OCI-LY3 (cell line): ENCODE results near the gene SPINDOC.

Source experiments
- EZH2phosphoT487 ChIP-seq: fragments of 200-600 bp; shearing (Covaris generic); IDR thresholded peaks from 2 replicates; pipeline ENCODE4 v1.6.1; 2018; ENCODE audit warnings: antibody characterized with exemption, mixed run types, low read depth
- TF ChIP-seq, protein P1 (sequence below): fragments of 200-600, 300-600 bp; sonication (generic); IDR thresholded peaks from 2 replicates; pipeline ENCODE4 v1.5.1; 2014; ENCODE audit warnings: antibody characterized with exemption, low read length, low read depth

DNA sequence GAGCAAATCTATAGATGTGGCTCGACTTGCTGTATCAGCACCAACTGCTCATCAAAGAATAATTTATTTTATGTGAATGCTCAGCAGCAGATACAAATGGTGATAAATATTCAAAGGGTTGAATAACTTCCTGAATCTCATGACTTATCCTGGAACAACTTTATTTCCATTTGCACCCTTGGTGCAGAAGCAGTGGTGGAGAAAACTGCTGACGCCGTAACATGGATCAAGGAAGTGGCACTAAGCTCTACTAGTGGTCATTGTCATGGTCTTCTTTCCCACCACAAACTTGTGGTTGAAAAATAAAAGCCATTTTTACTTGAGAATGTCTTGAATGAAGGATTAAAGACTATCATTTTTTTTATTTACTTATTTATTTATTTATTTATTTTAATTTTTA lies 40.2 kb downstream of the SPINDOC start:
- TF ChIP-seq, protein P1, sequence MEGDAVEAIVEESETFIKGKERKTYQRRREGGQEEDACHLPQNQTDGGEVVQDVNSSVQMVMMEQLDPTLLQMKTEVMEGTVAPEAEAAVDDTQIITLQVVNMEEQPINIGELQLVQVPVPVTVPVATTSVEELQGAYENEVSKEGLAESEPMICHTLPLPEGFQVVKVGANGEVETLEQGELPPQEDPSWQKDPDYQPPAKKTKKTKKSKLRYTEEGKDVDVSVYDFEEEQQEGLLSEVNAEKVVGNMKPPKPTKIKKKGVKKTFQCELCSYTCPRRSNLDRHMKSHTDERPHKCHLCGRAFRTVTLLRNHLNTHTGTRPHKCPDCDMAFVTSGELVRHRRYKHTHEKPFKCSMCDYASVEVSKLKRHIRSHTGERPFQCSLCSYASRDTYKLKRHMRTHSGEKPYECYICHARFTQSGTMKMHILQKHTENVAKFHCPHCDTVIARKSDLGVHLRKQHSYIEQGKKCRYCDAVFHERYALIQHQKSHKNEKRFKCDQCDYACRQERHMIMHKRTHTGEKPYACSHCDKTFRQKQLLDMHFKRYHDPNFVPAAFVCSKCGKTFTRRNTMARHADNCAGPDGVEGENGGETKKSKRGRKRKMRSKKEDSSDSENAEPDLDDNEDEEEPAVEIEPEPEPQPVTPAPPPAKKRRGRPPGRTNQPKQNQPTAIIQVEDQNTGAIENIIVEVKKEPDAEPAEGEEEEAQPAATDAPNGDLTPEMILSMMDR, result no peak
- no peak for TF ChIP-seq EZH2phosphoT487
